GM12872 (cell line): Measurements from ENCODE around the gene NUDT14.

Source experiments
- CTCF ChIP-seq: IDR thresholded peaks from 3 replicates; pipeline ENCODE4 v1.5.1; 2011; ENCODE audit warnings: low read depth, mild to moderate bottlenecking, low read length, moderate library complexity; ENCODE audit not compliant: insufficient read depth

NUDT14 gene

GRCh38 chr14:105205673-105206208, 24.6 kb upstream of the NUDT14 start:
- no peak for TF ChIP-seq CTCF

GRCh38 chr14:105204931-105205672, 24.0 kb upstream of the NUDT14 start:
- no peak for TF ChIP-seq CTCF

GRCh38 chr14:105204206-105204930, 23.3 kb upstream of the NUDT14 start:
- TF ChIP-seq CTCF: no peak

GRCh38 chr14:105203701-105204100, 22.6 kb upstream of the NUDT14 start:
- TF ChIP-seq CTCF: no peak

GRCh38 chr14:105203057-105203531, 22.0 kb upstream of the NUDT14 start:
- peak; percentile 89 for TF ChIP-seq CTCF

GRCh38 chr14:105201925-105202513, 20.9 kb upstream of the NUDT14 start:
- no peak for TF ChIP-seq CTCF
